Measurements from ENCODE around the gene ZEB2. TPM values are rescaled to one million over a fixed set of nuclear protein-coding genes. Genes with fewer than 3 reads are reported as not detected.

Gene ZEB2
- total and polyA plus RNA-seq, 2 of the 13 experiments (the other 11 are each of a cell fraction or from before 2014, with no cell fraction given): 0.07 TPM; not detected in 1

- Histone ChIP-seq H3K4me2 (ENCODE audit: low read depth, low read length) (no peak overlapping the region), H3K79me2 (ENCODE audit: insufficient read depth, low read length) (no peaks in the 10 kb centered on the region), H3K27me3 (ENCODE audit: control insufficient read depth in 1 of 2, insufficient read depth in 2 of 2, low read length in 2 of 2) (no peaks in the 10 kb centered on the region), H3K27ac (ENCODE audit: extremely low read length, insufficient read depth, low read length) (no peak overlapping the region), H3K9me3 (ENCODE audit: low read length) (no peaks in the 10 kb centered on the region), H2AFZ (ENCODE audit: low read length) (no peak overlapping the region), H3K4me1 (ENCODE audit: insufficient read depth, low read length) (no peaks in the 10 kb centered on the region), H4K20me1 (ENCODE audit: insufficient read depth, low read length) (no peaks in the 10 kb centered on the region), H3K36me3 (replicated peaks in 1 of 2; ENCODE audit: control insufficient read depth in 1 of 2, insufficient read depth in 2 of 2, low read length in 2 of 2) (no peaks in the 10 kb centered on the region), H3K9ac (ENCODE audit: insufficient read depth, low read depth, low read length) (no peak overlapping the region), H3K4me3 (replicated peaks in 1 of 3; ENCODE audit: insufficient read depth in 1 of 3, low read depth in 2 of 3, low read length in 3 of 3) (no peak overlapping the region)
- ChIA-PET POLR2A (no interaction called here), CTCF (ENCODE audit: low intra/inter-chr PET ratio, low total read pairs) (no interaction called here)
- 5% methylated on average over 3 of the region's 3 CpGs for WGBS (ENCODE audit: low lambda C conversion rate)
- no peak for DNase-seq (ENCODE audit: low spot score)
- TF ChIP-seq EZH2 (conservative IDR thresholded peaks at IDR 0.05; ENCODE audit: low read depth, low read length) (no peak), ATF3 (CRISPR knock-in tag; IDR thresholded peaks at IDR 0.05) (no peak), MLXIP (CRISPR knock-in tag; IDR thresholded peaks at IDR 0.05; ENCODE audit: borderline replicate concordance) (no peak), MTA3 (CRISPR knock-in tag; IDR thresholded peaks at IDR 0.05) (no peak), TAF1 (CRISPR knock-in tag; IDR thresholded peaks at IDR 0.05) (no peak), AHDC1 (CRISPR knock-in tag; IDR thresholded peaks at IDR 0.05; ENCODE audit: borderline replicate concordance) (no peak), HMG20A (CRISPR knock-in tag; IDR thresholded peaks at IDR 0.05; ENCODE audit: borderline replicate concordance) (no peak)
- no peak for FAIRE-seq
- in situ Hi-C loops (cut with HindIII; ENCODE audit: extremely low pct_ligation_motif_present, low pct_unique_long_range_greater_than_20kb) (no loop called here), intact Hi-C loops (cut with micrococcal nuclease; ENCODE audit: unreplicated experiment) (no loop called here)
- BruUV-seq (replicated peaks): no TSS peak
- no peak for ATAC-seq
These were observed 49.1 kb downstream of the ZEB2 start for GRCh38 chr2:144470816-144471215.

Measured in HepG2 (cell line).